OCI-M2 (cell line): ENCODE results near the gene DIP2C.
"Not testable (repeated sequence)": the region's sequence is repeated elsewhere in the genome, so short reads cannot be mapped to it uniquely, and the experiment has no call there.

ENCODE experiments used
- DNase-seq: peaks from one replicate; lab custom pipeline; 2025; ENCODE audit not compliant: unreplicated experiment; lab: John Stamatoyannopoulos, UW

DIP2C gene

GRCh38 chr10:644076-644942, 45.2 kb downstream of the DIP2C start:
- no peak for DNase-seq

GRCh38 chr10:642186-642890, 47.1 kb downstream of the DIP2C start:
- DNase-seq = no peak

DNA sequence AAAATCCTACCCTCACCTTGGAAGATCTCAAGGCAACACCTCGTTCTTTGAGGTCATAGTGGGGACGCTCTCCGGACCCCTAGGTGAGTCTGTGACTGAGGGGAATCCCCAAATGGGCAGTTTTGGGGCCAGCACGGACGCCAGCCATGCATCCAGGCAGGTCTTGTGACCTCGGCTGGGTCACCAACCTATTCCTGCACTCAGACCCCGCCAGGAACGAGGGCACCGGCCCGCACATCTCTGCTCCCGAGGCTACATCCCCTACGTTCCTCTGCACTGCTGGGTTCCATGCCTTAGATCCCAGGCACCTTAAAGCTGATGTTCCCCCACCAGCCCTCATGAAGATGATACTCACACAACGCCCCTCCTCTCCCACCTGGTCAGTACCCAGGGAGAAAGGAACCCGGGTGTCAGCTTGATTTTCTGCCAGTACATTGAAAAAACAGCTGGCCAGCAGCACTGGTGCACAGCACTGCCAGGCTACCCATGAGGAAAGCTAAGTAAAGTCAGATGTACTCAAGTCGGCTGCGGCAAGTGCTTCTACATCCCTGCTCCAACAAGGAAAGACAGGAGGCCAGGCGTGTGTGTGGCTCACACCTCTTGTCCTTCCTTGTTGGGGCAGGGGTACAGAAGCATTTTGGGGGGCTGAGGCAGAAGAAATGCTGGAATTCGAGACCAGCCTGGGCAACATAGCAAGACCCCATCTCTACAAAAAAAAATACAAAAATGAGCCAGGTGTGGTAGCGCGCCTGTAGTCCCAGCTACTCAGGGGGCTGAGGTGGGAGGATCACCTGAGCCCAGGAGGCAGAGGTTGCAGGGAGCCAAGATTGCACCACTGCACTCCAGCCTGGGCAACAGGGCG, 48.1 kb downstream of the DIP2C start:
- no peak for DNase-seq

DNA sequence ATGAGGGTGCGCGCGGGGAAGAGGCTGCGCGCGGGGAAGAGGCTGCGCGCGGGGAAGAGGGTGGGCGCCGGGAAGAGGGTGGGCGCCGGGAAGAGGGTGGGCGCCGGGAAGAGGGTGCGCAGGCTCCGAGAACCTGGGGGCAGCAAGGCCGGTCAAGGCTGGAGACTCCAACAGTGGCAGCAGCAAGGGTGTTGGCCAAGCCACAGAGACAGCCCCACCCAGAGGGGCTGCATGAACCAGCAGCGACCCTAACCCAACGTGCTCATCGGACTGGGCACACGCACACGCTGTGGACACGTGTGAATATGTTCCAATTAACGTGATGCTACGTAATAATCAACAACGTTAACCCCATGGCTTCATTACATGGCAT, 48.8 kb downstream of the DIP2C start:
- DNase-seq = no peak

- no peak for DNase-seq
These were observed 49.5 kb downstream of the DIP2C start for GRCh38 chr10:639751-640672.

GRCh38 chr10:639001-639750, 50.3 kb downstream of the DIP2C start:
- no peak for DNase-seq

DNA sequence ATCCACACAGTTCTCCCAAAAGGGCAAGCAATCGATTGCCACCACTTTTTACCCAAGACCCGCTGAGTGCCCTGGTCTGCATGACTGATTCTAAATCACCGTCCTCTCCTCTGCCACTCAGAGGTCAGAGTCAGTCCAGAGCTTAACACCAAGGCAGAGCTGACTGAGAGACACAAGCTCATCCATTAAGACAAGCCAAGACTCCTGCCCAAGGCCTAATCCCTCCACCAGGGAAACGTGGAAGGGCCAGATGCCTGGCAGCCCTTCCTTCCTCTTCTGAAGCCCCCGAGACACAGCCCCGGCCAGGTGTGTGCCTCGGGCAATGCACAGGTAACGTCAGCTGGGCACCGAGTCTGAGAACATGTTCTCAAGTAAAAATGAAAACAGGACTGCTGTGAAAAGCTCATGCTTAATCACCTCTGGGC, 51.7 kb downstream of the DIP2C start:
- no peak for DNase-seq

DNA sequence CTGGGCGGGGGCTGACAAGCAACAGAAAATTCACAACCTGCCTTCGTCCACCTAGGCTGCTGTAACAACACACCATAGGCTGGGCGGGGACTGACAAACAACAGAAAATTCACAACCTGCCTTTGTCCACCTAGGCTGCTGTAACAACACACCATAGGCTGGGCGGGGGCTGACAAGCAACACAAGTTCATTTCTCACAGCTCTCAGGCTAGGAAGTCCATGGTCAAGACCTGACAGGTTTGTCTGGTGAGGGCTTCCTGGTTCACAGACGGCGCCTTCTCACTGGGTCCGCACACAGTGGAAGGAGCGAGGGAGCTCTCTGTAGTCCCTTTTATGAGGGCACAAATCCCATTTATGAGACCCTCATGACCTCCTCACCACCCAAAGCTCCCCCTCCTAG, 52.2 kb downstream of the DIP2C start:
- no peak for DNase-seq

GRCh38 chr10:636769-637168, 52.7 kb downstream of the DIP2C start:
- no peak for DNase-seq

GRCh38 chr10:636016-636730, 53.3 kb downstream of the DIP2C start:
- no peak for DNase-seq

- no peak for DNase-seq
These were observed 54.2 kb downstream of the DIP2C start for GRCh38 chr10:635088-635861.

DNA sequence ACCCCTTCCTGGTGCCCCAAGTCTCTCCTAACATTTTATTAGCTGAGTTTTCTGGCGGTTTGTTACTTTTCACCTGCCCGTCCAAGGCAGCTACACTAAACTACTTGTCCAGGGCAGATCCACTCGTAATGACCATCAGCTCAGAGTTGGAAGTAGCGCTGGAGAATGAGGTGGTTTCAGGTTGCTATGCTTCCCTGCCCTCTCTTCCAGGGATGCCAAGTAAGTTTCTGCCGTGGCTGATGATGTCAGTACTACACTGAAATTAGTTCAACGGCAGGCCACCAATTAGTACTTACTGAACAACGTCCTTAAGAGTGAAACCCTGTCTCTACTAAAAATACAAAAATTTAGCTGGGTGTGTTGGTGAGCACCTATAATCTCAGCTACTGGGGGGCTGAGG, 55.2 kb downstream of the DIP2C start:
- no peak for DNase-seq

DNA sequence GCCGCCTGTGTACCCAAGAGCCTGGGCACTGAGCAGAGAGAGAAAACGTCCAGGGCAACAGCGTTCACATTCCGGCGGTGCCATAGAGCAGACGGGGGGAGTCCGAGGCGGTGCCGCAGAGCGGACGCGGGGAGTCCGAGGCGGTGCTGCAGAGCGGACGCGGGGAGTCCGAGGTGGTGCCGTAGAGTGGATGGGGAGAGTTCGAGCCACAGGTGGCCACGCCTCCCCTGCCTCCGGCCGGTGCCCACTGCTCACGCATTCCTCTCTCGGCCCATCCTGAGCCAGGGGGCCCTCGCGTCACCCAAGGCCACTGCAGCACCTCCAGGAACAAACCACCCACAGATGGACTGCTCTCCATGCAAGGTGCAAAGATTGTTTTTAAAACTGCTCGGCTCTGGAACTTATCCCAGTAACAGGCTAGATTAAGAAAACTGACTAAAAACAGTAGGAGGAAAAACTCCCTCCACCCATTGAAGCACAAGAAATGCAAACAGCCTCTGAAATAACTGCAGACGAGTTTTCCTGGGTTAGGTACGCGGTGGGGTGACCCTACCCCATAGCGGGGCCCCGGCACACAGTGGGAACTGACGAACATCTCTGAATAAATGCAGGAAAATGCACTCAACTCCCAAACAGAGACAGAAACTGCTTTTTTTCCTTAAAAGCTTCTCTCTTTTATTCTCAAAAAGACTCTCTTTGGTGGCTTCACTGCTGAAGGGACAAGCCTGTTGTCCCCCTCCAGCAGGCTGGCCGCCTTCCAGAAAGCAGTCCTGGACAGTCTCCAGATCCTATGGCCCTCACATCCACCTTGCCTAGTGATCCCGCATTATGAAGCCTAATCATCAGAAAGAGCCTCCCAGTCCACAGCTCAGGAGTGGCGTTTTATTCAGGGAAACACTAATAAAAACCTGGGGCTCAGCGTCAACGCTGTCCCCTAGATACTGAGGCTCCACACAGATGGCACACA, 55.9 kb downstream of the DIP2C start:
- no peak for DNase-seq

- not testable (repeated sequence) for DNase-seq
These were observed 56.7 kb downstream of the DIP2C start for GRCh38 chr10:632807-633177.

- DNase-seq = not testable (repeated sequence)
These were observed 57.2 kb downstream of the DIP2C start for GRCh38 chr10:632155-632806.

DNA sequence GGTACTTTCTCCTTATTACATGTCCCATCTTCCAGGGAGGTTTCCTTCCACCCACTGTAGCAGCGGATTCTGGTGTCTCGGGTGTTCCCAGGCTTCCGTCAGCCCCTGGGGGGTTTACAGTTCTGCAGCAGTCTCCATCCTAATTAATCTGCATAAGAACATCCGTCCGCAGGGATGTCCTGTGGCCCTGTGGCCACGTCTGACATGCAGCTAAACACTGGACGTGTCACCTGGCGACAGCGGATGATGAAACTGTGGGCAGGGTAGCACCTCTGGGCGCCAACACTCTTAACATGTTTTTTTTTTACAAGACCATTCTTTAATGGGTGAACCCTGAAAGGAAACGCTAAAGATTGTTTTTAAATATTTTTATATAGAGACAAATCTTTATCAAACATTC, 58.2 kb downstream of the DIP2C start:
- no peak for DNase-seq

- DNase-seq = no peak
These were observed 58.8 kb downstream of the DIP2C start for GRCh38 chr10:630581-631073.
